ENCODE data around the gene LYL1. TPM values are rescaled to one million over a fixed set of nuclear protein-coding genes. Genes with fewer than 3 reads are reported as not detected.

Gene LYL1
- total and polyA plus RNA-seq, 9 of the 15 experiments (the other 6 are each of a cell fraction or from before 2014, with no cell fraction given): 1.3 to 266 (median 34.0) TPM

GRCh38 chr19:13082192-13083007 lies 20.3 kb downstream of the LYL1 start:
- FAIRE-seq: peak; percentile 81
- H2AFZ ChIP-seq (ENCODE audit: low read depth, low read length): no peak overlapping the region
- WGBS (ENCODE audit: insufficient coverage, low coverage, missing lambda C conversion rate): 70% methylated on average over 9 of the region's 14 CpGs
- no TSS peak for BruUV-seq (replicated peaks)
- H3K4me2 ChIP-seq (ENCODE audit: insufficient read depth, low read length): no peak overlapping the region
- no peaks in the 10 kb centered on the region for H3K27me3 ChIP-seq (ENCODE audit: control insufficient read depth in 2 of 2, insufficient read depth in 2 of 2, low read length in 2 of 2)
- intact Hi-C loops (cut with micrococcal nuclease): no loop called here
- H3K4me3 ChIP-seq: no peak overlapping the region
- H3K4me1 ChIP-seq (replicated peaks in 1 of 2; ENCODE audit: control insufficient read depth in 2 of 2, insufficient read depth in 2 of 2, low read length in 2 of 2): peaks cover 24 to 59% of the 10 kb centered on the region in 2 experiments
- H3K9me3 ChIP-seq (replicated peaks; ENCODE audit: control insufficient read depth, insufficient read depth, low read depth, low read length): no peaks in the 10 kb centered on the region
- peaks cover 25% of the 10 kb centered on the region; the same call in 1 of the 3 replicates for H3K36me3 ChIP-seq (ENCODE audit: control insufficient read depth, insufficient read depth, low read length)
- H3K9me1 ChIP-seq (ENCODE audit: control insufficient read depth, insufficient read depth, low read length): no peaks in the 10 kb centered on the region
- ChIA-PET POLR2A (interaction anchor here (1.7 kb wide), 1 partner anchor 12 kb away, joined by 5 read pairs; no protein-coding TSS in a partner anchor), CTCF (ENCODE audit: low intra/inter-chr PET ratio) (interaction anchor here (0.5 to 1.2 kb wide), 2 partner anchors 75 to 117 kb away, joined by 3 to 7 read pairs; no protein-coding TSS in a partner anchor)
- H3K9ac ChIP-seq (ENCODE audit: insufficient read depth in 1 of 2, low read depth in 2 of 2, low read length in 2 of 2): peak overlapping the region in 1 of 2 experiments; percentile 59; a peak in 1 of 4 replicates
- peak; percentile 68 for ATAC-seq
- H3K79me2 ChIP-seq (ENCODE audit: control insufficient read depth, insufficient read depth, low read length): no peaks in the 10 kb centered on the region
- in situ Hi-C loops (cut with MboI): no loop called here
- peak; percentile 41 to 68 (median 57) for DNase-seq (ENCODE audit: extremely low read depth in 1 of 4, low spot score in 3 of 4)
- no peak overlapping the region; the same call in 2 of the 3 replicates for H3K27ac ChIP-seq (ENCODE audit: extremely low read depth, low read depth, low read length)
- H4K20me1 ChIP-seq (replicated peaks; ENCODE audit: control insufficient read depth, insufficient read depth, low read length): no peaks in the 10 kb centered on the region
- TF ChIP-seq CEBPG (CRISPR knock-in tag; IDR thresholded peaks at IDR 0.05) (peak; percentile 34; the same call in 1 of the 2 replicates), CEBPG (tag; conservative IDR thresholded peaks at IDR 0.05 in 1 of 2, IDR thresholded peaks at IDR 0.05 in 1 of 2) (no peak), SMC3 (conservative IDR thresholded peaks at IDR 0.05; ENCODE audit: insufficient read depth, low read depth, low read length) (0 out of 2 replicates have a peak, but pooled peaks have one; percentile 44), REST (IDR thresholded peaks at IDR 0.05; ENCODE audit: borderline replicate concordance) (peak; percentile 66; the same call in 1 of the 2 replicates), REST (CRISPR knock-in tag; IDR thresholded peaks at IDR 0.05; ENCODE audit: low read depth) (no peak), CEBPB (tag; IDR thresholded peaks at IDR 0.05) (peak; percentile 74), ETS1 (conservative IDR thresholded peaks at IDR 0.05; ENCODE audit: control insufficient read depth, low read depth, low read length) (no peak), ZNF23 (CRISPR knock-in tag; IDR thresholded peaks at IDR 0.05) (no peak), CREB3L1 (IDR thresholded peaks at IDR 0.05; ENCODE audit: borderline replicate concordance, low read depth) (peak; percentile 42; the same call in 1 of the 2 replicates), NFIC (IDR thresholded peaks at IDR 0.05) (no peak)

Data from K562 (cell line).